ENCODE measurements around the gene CRABP1. TPM values are rescaled to one million over a fixed set of nuclear protein-coding genes. Genes with fewer than 3 reads are reported as not detected.

Gene CRABP1
- total and polyA plus RNA-seq, 4 donors = not detected

DNA sequence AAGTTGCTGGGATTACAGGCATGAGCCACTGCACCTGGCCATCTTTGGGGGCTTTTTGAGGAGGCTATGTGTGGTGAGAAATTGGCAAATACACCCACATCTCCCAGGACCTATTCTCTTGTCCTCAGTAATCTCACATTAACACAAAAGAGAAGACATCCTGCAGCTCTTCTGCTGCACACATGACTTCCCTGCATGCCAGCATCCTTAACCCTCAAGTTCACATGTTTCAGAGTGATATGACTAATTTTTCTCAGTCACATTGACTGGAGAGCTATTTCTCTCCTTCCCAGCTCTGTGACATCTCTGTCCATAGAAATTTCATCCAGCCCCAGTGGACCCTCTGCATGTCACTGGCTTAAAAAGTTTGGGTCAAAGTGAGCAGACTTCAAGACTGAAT lies 38.8 kb upstream of the CRABP1 start:
- Histone ChIP-seq H3K4me1 (ENCODE audit: control insufficient read depth in 4 of 4, insufficient read depth in 4 of 4, low read length in 3 of 4) (peaks cover 2 to 16% (median 10%) of the 10 kb centered on the region in 4 donors), H3K9ac (ENCODE audit: low read depth in 1 of 2, low read length in 2 of 2) (no peak overlapping the region), H3K4me3 (ENCODE audit: low read depth in 1 of 3, low read length in 3 of 3) (no peak overlapping the region), H3K36me3 (ENCODE audit: control insufficient read depth in 4 of 4, insufficient read depth in 3 of 4, low read depth in 1 of 4, low read length in 3 of 4) (no peaks in the 10 kb centered on the region), H3K27ac (ENCODE audit: low read depth in 1 of 2, low read length in 2 of 2) (no peak overlapping the region), H3K27me3 (ENCODE audit: control insufficient read depth in 4 of 4, insufficient read depth in 4 of 4, low read length in 3 of 4) (peaks cover 0 to 4% (median 0%) of the 10 kb centered on the region in 4 donors), H3K9me3 (ENCODE audit: control insufficient read depth in 4 of 4, low read length in 3 of 4) (no peaks in the 10 kb centered on the region)
- DNase-seq (ENCODE audit: low spot score) = no peak
- TF ChIP-seq FOXA2 (IDR thresholded peaks at IDR 0.05) (no peak), RXRA (IDR thresholded peaks at IDR 0.05) (no peak), MAX (IDR thresholded peaks at IDR 0.05) (no peak), REST (IDR thresholded peaks at IDR 0.05) (no peak), HNF4A (conservative IDR thresholded peaks at IDR 0.05) (no peak), JUND (IDR thresholded peaks at IDR 0.05) (no peak), GABPA (IDR thresholded peaks at IDR 0.05 in 1 of 2, conservative IDR thresholded peaks at IDR 0.05 in 1 of 2) (no peak), FOXA1 (IDR thresholded peaks at IDR 0.05) (no peak), TAF1 (conservative IDR thresholded peaks at IDR 0.05) (no peak), YY1 (IDR thresholded peaks at IDR 0.05) (no peak), ZBTB33 (IDR thresholded peaks at IDR 0.05) (no peak)

DNA sequence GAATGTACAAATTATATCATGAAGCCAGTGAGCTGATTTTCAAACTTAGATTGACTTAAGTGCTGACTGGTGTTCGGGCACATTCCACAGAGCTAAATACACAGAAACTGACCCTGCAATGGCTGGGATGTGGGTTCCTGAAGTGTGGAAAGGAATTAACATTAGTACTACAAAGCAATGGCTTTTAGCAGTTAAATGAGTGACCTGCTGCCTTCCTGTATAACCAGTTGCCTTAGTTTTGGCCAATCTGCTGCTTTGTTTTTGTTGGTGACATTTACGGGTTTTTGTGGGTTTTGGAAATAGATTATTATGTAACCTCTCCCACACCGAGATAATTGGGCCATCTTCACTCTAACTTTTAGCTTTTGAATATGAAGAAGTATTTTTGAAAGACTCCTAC lies 38.3 kb upstream of the CRABP1 start:
- Histone ChIP-seq H3K4me3 (ENCODE audit: low read depth in 1 of 3, low read length in 3 of 3) (no peak overlapping the region), H3K27me3 (ENCODE audit: control insufficient read depth in 4 of 4, insufficient read depth in 4 of 4, low read length in 3 of 4) (peaks cover 0 to 4% (median 0%) of the 10 kb centered on the region in 4 donors), H3K27ac (ENCODE audit: low read depth in 1 of 2, low read length in 2 of 2) (no peak overlapping the region), H3K36me3 (ENCODE audit: control insufficient read depth in 4 of 4, insufficient read depth in 3 of 4, low read depth in 1 of 4, low read length in 3 of 4) (no peaks in the 10 kb centered on the region), H3K4me1 (ENCODE audit: control insufficient read depth in 4 of 4, insufficient read depth in 4 of 4, low read length in 3 of 4) (peaks cover 2 to 16% (median 10%) of the 10 kb centered on the region in 4 donors), H3K9ac (ENCODE audit: low read depth in 1 of 2, low read length in 2 of 2) (no peak overlapping the region), H3K9me3 (ENCODE audit: control insufficient read depth in 4 of 4, low read length in 3 of 4) (no peaks in the 10 kb centered on the region)
- DNase-seq (ENCODE audit: low spot score) = no peak
- WGBS = 28% methylated on average over 3 of the region's 3 CpGs
- TF ChIP-seq CTCF (IDR thresholded peaks at IDR 0.05; ENCODE audit: low read depth, low read length, missing input control) = no peak
- TF ChIP-seq REST (IDR thresholded peaks at IDR 0.05) = no peak
- no peak for TF ChIP-seq EGR1 (IDR thresholded peaks at IDR 0.05; ENCODE audit: low read depth in 2 of 2)
- TF ChIP-seq MAX (IDR thresholded peaks at IDR 0.05) = no peak
- TF ChIP-seq HNF4A (conservative IDR thresholded peaks at IDR 0.05) = no peak
- TF ChIP-seq GABPA (IDR thresholded peaks at IDR 0.05 in 1 of 2, conservative IDR thresholded peaks at IDR 0.05 in 1 of 2) = no peak
- no peak for TF ChIP-seq FOXA1 (IDR thresholded peaks at IDR 0.05)
- no peak for TF ChIP-seq JUND (IDR thresholded peaks at IDR 0.05)
- no peak for TF ChIP-seq SP1 (IDR thresholded peaks at IDR 0.05)
- TF ChIP-seq FOXA2 (IDR thresholded peaks at IDR 0.05) = no peak
